BLaER1 treated with 17β-estradiol and CSF1 and Interleukin-3, amounts not matched to agents 10 nM and 100 nM (cell line): ENCODE measurements around the gene TEKT3.

Source experiments
- H3K27ac ChIP-seq, 11 experiments: shearing (Covaris generic); formaldehyde crosslinking; 2 replicates each; pipeline ENCODE4 v1.8.1; 2022
- H3K27me3 ChIP-seq, 11 experiments: shearing (Covaris generic); formaldehyde crosslinking; 2 replicates each; pipeline ENCODE4 v1.8.1; 2022
- H3K36me3 ChIP-seq, 11 experiments: shearing (Covaris generic); formaldehyde crosslinking; 2 replicates each; pipeline ENCODE4 v1.8.1; 2022
- H3K4me1 ChIP-seq, 10 experiments: shearing (Covaris generic); formaldehyde crosslinking; 2 replicates each; pipeline ENCODE4 v1.8.1; 2022
- H3K4me2 ChIP-seq, 11 experiments: shearing (Covaris generic); formaldehyde crosslinking; 2 replicates each; pipeline ENCODE4 v1.8.1; 2022
- H3K4me3 ChIP-seq, 10 experiments: shearing (Covaris generic); formaldehyde crosslinking; 2 replicates each; pipeline ENCODE4 v1.8.1; 2022
- H3K9ac ChIP-seq, 11 experiments: shearing (Covaris generic); formaldehyde crosslinking; 2 replicates each; pipeline ENCODE4 v1.8.1; 2022
- H3K9me3 ChIP-seq, 11 experiments: shearing (Covaris generic); formaldehyde crosslinking; replicated peaks in 1 of 11; 2 replicates each; pipeline ENCODE4 v1.8.1; 2022
- H4K20me1 ChIP-seq, 11 experiments: shearing (Covaris generic); formaldehyde crosslinking; 2 replicates each; pipeline ENCODE4 v1.8.1; 2022
- Cebpa-rat ChIP-seq, 11 experiments: shearing (Covaris generic); IDR thresholded peaks; 2 replicates each; pipeline ENCODE4 v1.8.1; 2022

TEKT3 gene

GRCh38 chr17:15342460-15342859 is 1.1 kb upstream of the TEKT3 start:
- Histone ChIP-seq H3K27ac (no peak overlapping the region), H3K4me1 (no peaks in the 10 kb centered on the region)

GRCh38 chr17:15341966-15342365 is 569 bp upstream of the TEKT3 start:
- Histone ChIP-seq H3K36me3 (no peaks in the 10 kb centered on the region), H3K4me1 (no peaks in the 10 kb centered on the region), H3K9ac (no peak overlapping the region), H3K4me2 (no peak overlapping the region), H3K4me3 (no peak overlapping the region), H3K27ac (no peak overlapping the region), H3K27me3 (peaks cover 18 to 39% (median 28%) of the 10 kb centered on the region in 11 experiments), H4K20me1 (no peaks in the 10 kb centered on the region), H3K9me3 (peaks cover 13 to 23% (median 16%) of the 10 kb centered on the region in 11 experiments)
- TF ChIP-seq Cebpa-rat (IDR thresholded peaks at IDR 0.05) = no peak

More at GRCh38 chr17:15342460-15342859, 1.1 kb upstream of the TEKT3 start:
- H3K27me3 ChIP-seq = peaks cover 18 to 39% (median 28%) of the 10 kb centered on the region in 11 experiments
- H3K9me3 ChIP-seq = peaks cover 13 to 23% (median 16%) of the 10 kb centered on the region in 11 experiments
- no peak overlapping the region for H3K4me2 ChIP-seq
- no peak overlapping the region for H3K9ac ChIP-seq
- no peak for TF ChIP-seq Cebpa-rat (IDR thresholded peaks at IDR 0.05)
- H3K36me3 ChIP-seq = no peaks in the 10 kb centered on the region
- no peak overlapping the region for H3K4me3 ChIP-seq
- no peaks in the 10 kb centered on the region for H4K20me1 ChIP-seq

- no peaks in the 10 kb centered on the region for H4K20me1 ChIP-seq
- no peaks in the 10 kb centered on the region for H3K36me3 ChIP-seq
- no peak overlapping the region for H3K4me2 ChIP-seq
- no peak for TF ChIP-seq Cebpa-rat (IDR thresholded peaks at IDR 0.05)
- H3K27ac ChIP-seq = no peak overlapping the region
- no peaks in the 10 kb centered on the region for H3K4me1 ChIP-seq
- peaks cover 18 to 39% (median 28%) of the 10 kb centered on the region in 11 experiments for H3K27me3 ChIP-seq
- H3K9ac ChIP-seq = no peak overlapping the region
- no peak overlapping the region for H3K4me3 ChIP-seq
- peaks cover 13 to 23% (median 16%) of the 10 kb centered on the region in 11 experiments for H3K9me3 ChIP-seq
Observed at GRCh38 chr17:15340966-15341365, 431 bp downstream of the TEKT3 start.

- Histone ChIP-seq H3K27ac (no peak overlapping the region), H3K9ac (no peak overlapping the region), H4K20me1 (no peaks in the 10 kb centered on the region), H3K36me3 (no peaks in the 10 kb centered on the region), H3K9me3 (peaks cover under 1 to 17% (median 10%) of the 10 kb centered on the region in 11 experiments; a peak in 17 of 22 replicates), H3K4me2 (no peak overlapping the region), H3K27me3 (peaks cover 0 to 7% (median 2%) of the 10 kb centered on the region in 11 experiments; a peak in 15 of 22 replicates), H3K4me1 (no peaks in the 10 kb centered on the region), H3K4me3 (no peak overlapping the region)
- TF ChIP-seq Cebpa-rat (IDR thresholded peaks at IDR 0.05) = no peak
Observed at GRCh38 chr17:15335446-15335845, 6.0 kb downstream of the TEKT3 start.

- Histone ChIP-seq H3K4me1 (no peaks in the 10 kb centered on the region), H3K9me3 (peaks cover 0 to 17% (median 10%) of the 10 kb centered on the region in 11 experiments; a peak in 17 of 22 replicates), H3K9ac (no peak overlapping the region), H4K20me1 (no peaks in the 10 kb centered on the region), H3K27me3 (no peaks in the 10 kb centered on the region), H3K27ac (no peak overlapping the region), H3K36me3 (no peaks in the 10 kb centered on the region), H3K4me3 (no peak overlapping the region), H3K4me2 (no peak overlapping the region)
- no peak for TF ChIP-seq Cebpa-rat (IDR thresholded peaks at IDR 0.05)
Observed at GRCh38 chr17:15334266-15334665, 7.1 kb downstream of the TEKT3 start.

- no peak overlapping the region for H3K4me3 ChIP-seq
Observed at GRCh38 chr17:15332338-15332737, 9.1 kb downstream of the TEKT3 start.

GRCh38 chr17:15323131-15323530 is 18.3 kb downstream of the TEKT3 start:
- Histone ChIP-seq H3K9me3 (no peaks in the 10 kb centered on the region), H3K27me3 (no peaks in the 10 kb centered on the region), H3K4me3 (no peak overlapping the region), H4K20me1 (no peaks in the 10 kb centered on the region), H3K27ac (no peak overlapping the region), H3K4me1 (no peaks in the 10 kb centered on the region), H3K9ac (no peak overlapping the region), H3K4me2 (no peak overlapping the region), H3K36me3 (no peaks in the 10 kb centered on the region)
- TF ChIP-seq Cebpa-rat (IDR thresholded peaks at IDR 0.05) = no peak

More at GRCh38 chr17:15332338-15332737, 9.1 kb downstream of the TEKT3 start:
- Histone ChIP-seq H3K27ac (no peak overlapping the region), H3K9ac (no peak overlapping the region), H3K36me3 (no peaks in the 10 kb centered on the region), H3K27me3 (no peaks in the 10 kb centered on the region), H3K4me2 (no peak overlapping the region), H4K20me1 (no peaks in the 10 kb centered on the region), H3K4me1 (no peaks in the 10 kb centered on the region), H3K9me3 (peaks cover 0 to 17% (median 10%) of the 10 kb centered on the region in 11 experiments; a peak in 17 of 22 replicates)
- TF ChIP-seq Cebpa-rat (IDR thresholded peaks at IDR 0.05) = no peak

- no peak for TF ChIP-seq Cebpa-rat (IDR thresholded peaks at IDR 0.05)
- Histone ChIP-seq H4K20me1 (no peaks in the 10 kb centered on the region), H3K4me3 (no peak overlapping the region), H3K4me2 (no peak overlapping the region), H3K9me3 (no peaks in the 10 kb centered on the region), H3K9ac (no peak overlapping the region), H3K4me1 (no peaks in the 10 kb centered on the region), H3K27me3 (no peaks in the 10 kb centered on the region), H3K36me3 (no peaks in the 10 kb centered on the region), H3K27ac (no peak overlapping the region)
Observed at GRCh38 chr17:15321556-15322251, 19.7 kb downstream of the TEKT3 start.

GRCh38 chr17:15319452-15320010 is 21.9 kb downstream of the TEKT3 start:
- Histone ChIP-seq H4K20me1 (no peaks in the 10 kb centered on the region), H3K4me2 (no peak overlapping the region), H3K36me3 (no peaks in the 10 kb centered on the region), H3K27me3 (no peaks in the 10 kb centered on the region), H3K27ac (no peak overlapping the region), H3K9me3 (no peaks in the 10 kb centered on the region; a peak in 1 of 22 replicates), H3K9ac (no peak overlapping the region), H3K4me1 (no peaks in the 10 kb centered on the region), H3K4me3 (no peak overlapping the region)
- no peak for TF ChIP-seq Cebpa-rat (IDR thresholded peaks at IDR 0.05)

GRCh38 chr17:15311996-15312395 is 29.4 kb downstream of the TEKT3 start:
- Histone ChIP-seq H3K36me3 (no peaks in the 10 kb centered on the region), H3K4me2 (no peak overlapping the region), H3K27ac (no peak overlapping the region), H3K9me3 (no peaks in the 10 kb centered on the region; a peak in 1 of 22 replicates), H3K4me3 (no peak overlapping the region), H4K20me1 (no peaks in the 10 kb centered on the region), H3K9ac (no peak overlapping the region), H3K27me3 (no peaks in the 10 kb centered on the region), H3K4me1 (peaks cover 0 to 2% (median 0%) of the 10 kb centered on the region in 10 experiments; a peak in 3 of 20 replicates)
- TF ChIP-seq Cebpa-rat (IDR thresholded peaks at IDR 0.05) = no peak
